Measurements from ENCODE around the gene CCDC146. TPM values are rescaled to one million over a fixed set of nuclear protein-coding genes. Genes with fewer than 3 reads are reported as not detected.
"Not testable (repeated sequence)": the region's sequence is repeated elsewhere in the genome, so short reads cannot be mapped to it uniquely, and the experiment has no call there.

The CCDC146 gene
- polyA plus RNA-seq, 1 donor from 2014 or later = 13.0 TPM

GRCh38 chr7:77270094-77270480 is 147.7 kb downstream of the CCDC146 start:
- Histone ChIP-seq H3K36me3 (ENCODE audit: insufficient read depth, low read length) (no peaks in the 10 kb centered on the region), H2AFZ (ENCODE audit: low read depth, low read length) (no peak overlapping the region), H3F3A (ENCODE audit: insufficient read depth, low read length, poor library complexity, severe bottlenecking) (no peaks in the 10 kb centered on the region), H3K9ac (ENCODE audit: low read length) (no peak overlapping the region), H3K4me3 (ENCODE audit: low read length) (no peak overlapping the region), H3K79me2 (replicated peaks; ENCODE audit: insufficient read depth, low read length) (no peaks in the 10 kb centered on the region), H3K27ac (ENCODE audit: low read length) (no peak overlapping the region), H3K9me2 (ENCODE audit: insufficient read depth, low read length) (no peaks in the 10 kb centered on the region), H3K4me2 (ENCODE audit: low read length) (no peak overlapping the region), H3K9me3 (ENCODE audit: low read length) (no peaks in the 10 kb centered on the region), H4K20me1 (ENCODE audit: insufficient read depth) (no peaks in the 10 kb centered on the region), H3K27me3 (ENCODE audit: insufficient read depth, low read depth, low read length) (no peaks in the 10 kb centered on the region)
- TF ChIP-seq POLR2AphosphoS5 (IDR thresholded peaks at IDR 0.05) = no peak
- no peak for TF ChIP-seq CTCF (IDR thresholded peaks at IDR 0.05; ENCODE audit: poor library complexity, severe bottlenecking)
- no peak for TF ChIP-seq SMC3 (conservative IDR thresholded peaks at IDR 0.05; ENCODE audit: poor library complexity)
- TF ChIP-seq MXI1 (conservative IDR thresholded peaks at IDR 0.05; ENCODE audit: poor library complexity, severe bottlenecking) = no peak
- TF ChIP-seq REST (IDR thresholded peaks at IDR 0.05; ENCODE audit: borderline replicate concordance) = no peak
- TF ChIP-seq EZH2 (IDR thresholded peaks at IDR 0.05; ENCODE audit: borderline replicate concordance, insufficient read depth, low read length, poor library complexity, severe bottlenecking) = no peak

GRCh38 chr7:77271766-77272165 is 149.4 kb downstream of the CCDC146 start:
- TF ChIP-seq MXI1 (conservative IDR thresholded peaks at IDR 0.05; ENCODE audit: poor library complexity, severe bottlenecking) (no peak), TAF1 (IDR thresholded peaks at IDR 0.05; ENCODE audit: low read depth) (no peak), EP300 (conservative IDR thresholded peaks at IDR 0.05; ENCODE audit: poor library complexity, severe bottlenecking) (no peak), EZH2 (IDR thresholded peaks at IDR 0.05; ENCODE audit: borderline replicate concordance, insufficient read depth, low read length, poor library complexity, severe bottlenecking) (no peak), RAD21 (conservative IDR thresholded peaks at IDR 0.05) (no peak), POLR2AphosphoS5 (IDR thresholded peaks at IDR 0.05) (no peak), CTCF (IDR thresholded peaks at IDR 0.05; ENCODE audit: poor library complexity, severe bottlenecking) (no peak), REST (IDR thresholded peaks at IDR 0.05; ENCODE audit: borderline replicate concordance) (no peak), SMC3 (conservative IDR thresholded peaks at IDR 0.05; ENCODE audit: poor library complexity) (no peak)
- Histone ChIP-seq H3K4me2 (ENCODE audit: low read length) (no peak overlapping the region), H2AFZ (ENCODE audit: low read depth, low read length) (no peak overlapping the region), H3F3A (ENCODE audit: insufficient read depth, low read length, poor library complexity, severe bottlenecking) (no peaks in the 10 kb centered on the region), H3K9ac (ENCODE audit: low read length) (no peak overlapping the region), H3K36me3 (ENCODE audit: insufficient read depth, low read length) (no peaks in the 10 kb centered on the region), H3K27me3 (ENCODE audit: insufficient read depth, low read depth, low read length) (no peaks in the 10 kb centered on the region), H3K9me2 (ENCODE audit: insufficient read depth, low read length) (no peaks in the 10 kb centered on the region), H3K27ac (ENCODE audit: low read length) (no peak overlapping the region), H4K20me1 (ENCODE audit: insufficient read depth) (no peaks in the 10 kb centered on the region), H3K4me3 (ENCODE audit: low read length) (no peak overlapping the region), H3K79me2 (replicated peaks; ENCODE audit: insufficient read depth, low read length) (no peaks in the 10 kb centered on the region), H3K9me3 (ENCODE audit: low read length) (no peaks in the 10 kb centered on the region)

- not testable (repeated sequence) for H3K27me3 ChIP-seq (ENCODE audit: insufficient read depth, low read depth, low read length); H3F3A ChIP-seq (ENCODE audit: insufficient read depth, low read length, poor library complexity, severe bottlenecking); H3K4me2 ChIP-seq (ENCODE audit: low read length); H4K20me1 ChIP-seq (ENCODE audit: insufficient read depth); H2AFZ ChIP-seq (ENCODE audit: low read depth, low read length); H3K9me3 ChIP-seq (ENCODE audit: low read length); H3K36me3 ChIP-seq (ENCODE audit: insufficient read depth, low read length); H3K27ac ChIP-seq (ENCODE audit: low read length); H3K4me3 ChIP-seq (ENCODE audit: low read length); H3K9ac ChIP-seq (ENCODE audit: low read length); H3K9me2 ChIP-seq (ENCODE audit: insufficient read depth, low read length); H3K79me2 ChIP-seq (replicated peaks; ENCODE audit: insufficient read depth, low read length)
Measured at GRCh38 chr7:77275663-77276062, 153.2 kb downstream of the CCDC146 start.

Measured in neural cell (in vitro differentiated cells).